Measurements from ENCODE around the gene ACTRT2.

DNA sequence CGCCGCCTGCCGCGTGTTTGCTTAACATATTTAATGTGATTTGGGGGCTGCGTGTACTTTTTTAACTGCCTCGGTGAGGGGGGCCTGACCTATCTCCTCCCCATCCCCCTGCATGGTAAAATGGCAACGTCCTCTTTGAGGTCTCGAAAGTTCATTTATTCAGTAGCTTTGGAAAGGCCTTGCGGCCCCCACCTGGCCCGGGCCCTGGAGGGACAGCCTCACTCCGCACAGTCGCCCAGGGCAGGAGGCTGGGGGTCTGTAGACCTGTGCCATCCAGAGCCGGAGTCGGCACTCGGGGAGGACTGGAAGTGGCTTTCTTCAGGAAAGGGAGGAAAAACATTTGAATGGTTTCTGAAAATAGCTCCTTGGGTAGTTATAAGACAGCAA is 38.0 kb upstream of the ACTRT2 start:
- TF ChIP-seq, protein P1, sequence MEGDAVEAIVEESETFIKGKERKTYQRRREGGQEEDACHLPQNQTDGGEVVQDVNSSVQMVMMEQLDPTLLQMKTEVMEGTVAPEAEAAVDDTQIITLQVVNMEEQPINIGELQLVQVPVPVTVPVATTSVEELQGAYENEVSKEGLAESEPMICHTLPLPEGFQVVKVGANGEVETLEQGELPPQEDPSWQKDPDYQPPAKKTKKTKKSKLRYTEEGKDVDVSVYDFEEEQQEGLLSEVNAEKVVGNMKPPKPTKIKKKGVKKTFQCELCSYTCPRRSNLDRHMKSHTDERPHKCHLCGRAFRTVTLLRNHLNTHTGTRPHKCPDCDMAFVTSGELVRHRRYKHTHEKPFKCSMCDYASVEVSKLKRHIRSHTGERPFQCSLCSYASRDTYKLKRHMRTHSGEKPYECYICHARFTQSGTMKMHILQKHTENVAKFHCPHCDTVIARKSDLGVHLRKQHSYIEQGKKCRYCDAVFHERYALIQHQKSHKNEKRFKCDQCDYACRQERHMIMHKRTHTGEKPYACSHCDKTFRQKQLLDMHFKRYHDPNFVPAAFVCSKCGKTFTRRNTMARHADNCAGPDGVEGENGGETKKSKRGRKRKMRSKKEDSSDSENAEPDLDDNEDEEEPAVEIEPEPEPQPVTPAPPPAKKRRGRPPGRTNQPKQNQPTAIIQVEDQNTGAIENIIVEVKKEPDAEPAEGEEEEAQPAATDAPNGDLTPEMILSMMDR (optimal IDR thresholded peaks at IDR 0.05 in 1 of 3, IDR thresholded peaks at IDR 0.05 in 1 of 3, conservative IDR thresholded peaks at IDR 0.05 in 1 of 3; ENCODE audit: extremely low read depth in 1 of 3, insufficient read depth in 2 of 3, low read length in 3 of 3), result no peak
- TF ChIP-seq EZH2 (IDR thresholded peaks at IDR 0.05; ENCODE audit: low read length), result no peak
